ENCODE results near the gene HAT1. TPM values are rescaled to one million over a fixed set of nuclear protein-coding genes. Genes with fewer than 3 reads are reported as not detected.

HAT1 gene
- 10 to 100 TPM; 75.5 to 77.3 TPM for total RNA-seq

GRCh38 chr2:171922230-171923022 lies at the start of gene HAT1:
HAT1 (plus strand) TSS chr2:171922461; CDS start chr2:171922501, 40 bp downstream.
- peaks cover 28% of the 10 kb centered on the region for H3K36me3 Mint-ChIP-seq (ENCODE audit: low read depth)
- ChIA-PET POLR2A (interaction anchor here (0.6 to 2.7 kb wide), 6 partner anchors 9 to 102 kb away, joined by 3 to 23 read pairs (median 5); partner anchors contain the start of gene SLC25A12), CTCF (interaction anchor here (0.8 to 1.4 kb wide), 6 partner anchors 19 to 180 kb away, joined by 3 read pairs; no protein-coding TSS in a partner anchor)
- H3K4me1 Mint-ChIP-seq (ENCODE audit: low read depth): peaks cover 37% of the 10 kb centered on the region
- no peaks in the 10 kb centered on the region for H3K27me3 Mint-ChIP-seq (ENCODE audit: low read depth)
- no peaks in the 10 kb centered on the region for H3K9me3 Mint-ChIP-seq (ENCODE audit: insufficient read depth)
- peak within 1 kb of the TSS; percentile 91 for H3K4me3 Mint-ChIP-seq
- H3K27ac Mint-ChIP-seq: peak within 1 kb of the TSS; percentile 96
- DNase-seq: peak; percentile 98
- ATAC-seq: peak; percentile 91

GRCh38 chr2:171874517-171874916 lies 47.7 kb upstream of the HAT1 start:
- DNase-seq: no peak
- H3K4me1 Mint-ChIP-seq (ENCODE audit: low read depth): peaks cover 15% of the 10 kb centered on the region
- no peaks in the 10 kb centered on the region for H3K9me3 Mint-ChIP-seq (ENCODE audit: insufficient read depth)
- CTCF ChIA-PET: no interaction called here
- peaks cover 35% of the 10 kb centered on the region for H3K36me3 Mint-ChIP-seq (ENCODE audit: low read depth)
- no peak overlapping the region for H3K27ac Mint-ChIP-seq
- H3K27me3 Mint-ChIP-seq (ENCODE audit: low read depth): no peaks in the 10 kb centered on the region
- H3K4me3 Mint-ChIP-seq: no peak overlapping the region
- ATAC-seq: no peak
- POLR2A ChIA-PET: no interaction called here

GRCh38 chr2:171874963-171875362 lies 47.3 kb upstream of the HAT1 start:
- Mint-ChIP-seq H3K4me1 (ENCODE audit: low read depth) (peaks cover 15% of the 10 kb centered on the region), H3K27ac (no peak overlapping the region), H3K4me3 (no peak overlapping the region), H3K27me3 (ENCODE audit: low read depth) (no peaks in the 10 kb centered on the region), H3K9me3 (ENCODE audit: insufficient read depth) (no peaks in the 10 kb centered on the region), H3K36me3 (ENCODE audit: low read depth) (peaks cover 33% of the 10 kb centered on the region)
- ChIA-PET CTCF (no interaction called here), POLR2A (no interaction called here)
- no peak for DNase-seq
- no peak for ATAC-seq

GRCh38 chr2:171878481-171878993 lies 43.7 kb upstream of the HAT1 start:
- no peaks in the 10 kb centered on the region for H3K27me3 Mint-ChIP-seq (ENCODE audit: low read depth)
- no peak overlapping the region for H3K4me3 Mint-ChIP-seq
- no peak overlapping the region for H3K27ac Mint-ChIP-seq
- ATAC-seq: no peak
- H3K4me1 Mint-ChIP-seq (ENCODE audit: low read depth): peaks cover 24% of the 10 kb centered on the region
- DNase-seq: no peak
- POLR2A ChIA-PET: no interaction called here
- H3K36me3 Mint-ChIP-seq (ENCODE audit: low read depth): peaks cover 27% of the 10 kb centered on the region
- CTCF ChIA-PET: interaction anchor here (1.5 kb wide), 1 partner anchor 249 kb away, joined by 4 read pairs; no protein-coding TSS in a partner anchor
- no peaks in the 10 kb centered on the region for H3K9me3 Mint-ChIP-seq (ENCODE audit: insufficient read depth)

- ChIA-PET CTCF (interaction anchor here (1.5 kb wide), 1 partner anchor 248 kb away, joined by 4 read pairs; no protein-coding TSS in a partner anchor), POLR2A (no interaction called here)
- DNase-seq (no peak), ATAC-seq (no peak)
- no peaks in the 10 kb centered on the region for H3K9me3 Mint-ChIP-seq (ENCODE audit: insufficient read depth)
- peaks cover 25% of the 10 kb centered on the region for H3K36me3 Mint-ChIP-seq (ENCODE audit: low read depth)
- H3K27me3 Mint-ChIP-seq (ENCODE audit: low read depth): no peaks in the 10 kb centered on the region
- peaks cover 27% of the 10 kb centered on the region for H3K4me1 Mint-ChIP-seq (ENCODE audit: low read depth)
- H3K4me3 Mint-ChIP-seq: no peak overlapping the region
- no peak overlapping the region for H3K27ac Mint-ChIP-seq
Measured at GRCh38 chr2:171879865-171880264, 42.4 kb upstream of the HAT1 start.

- POLR2A ChIA-PET: interaction anchor here (1.0 kb wide), 1 partner anchor 42 kb away, joined by 4 read pairs; the partner anchor contains the start of gene HAT1
- no peaks in the 10 kb centered on the region for H3K9me3 Mint-ChIP-seq (ENCODE audit: insufficient read depth)
- DNase-seq (no peak), ATAC-seq (no peak)
- H3K27ac Mint-ChIP-seq: no peak overlapping the region
- H3K27me3 Mint-ChIP-seq (ENCODE audit: low read depth): no peaks in the 10 kb centered on the region
- CTCF ChIA-PET: no interaction called here
- H3K4me3 Mint-ChIP-seq: no peak overlapping the region
- H3K36me3 Mint-ChIP-seq (ENCODE audit: low read depth): peaks cover 21% of the 10 kb centered on the region
- peaks cover 23% of the 10 kb centered on the region for H3K4me1 Mint-ChIP-seq (ENCODE audit: low read depth)
Measured at GRCh38 chr2:171880774-171881173, 41.5 kb upstream of the HAT1 start.

- H3K4me3 Mint-ChIP-seq: no peak overlapping the region
- no peak for ATAC-seq
- no peak overlapping the region for H3K27ac Mint-ChIP-seq
Measured at GRCh38 chr2:171882089-171882769, 40.0 kb upstream of the HAT1 start.

DNA sequence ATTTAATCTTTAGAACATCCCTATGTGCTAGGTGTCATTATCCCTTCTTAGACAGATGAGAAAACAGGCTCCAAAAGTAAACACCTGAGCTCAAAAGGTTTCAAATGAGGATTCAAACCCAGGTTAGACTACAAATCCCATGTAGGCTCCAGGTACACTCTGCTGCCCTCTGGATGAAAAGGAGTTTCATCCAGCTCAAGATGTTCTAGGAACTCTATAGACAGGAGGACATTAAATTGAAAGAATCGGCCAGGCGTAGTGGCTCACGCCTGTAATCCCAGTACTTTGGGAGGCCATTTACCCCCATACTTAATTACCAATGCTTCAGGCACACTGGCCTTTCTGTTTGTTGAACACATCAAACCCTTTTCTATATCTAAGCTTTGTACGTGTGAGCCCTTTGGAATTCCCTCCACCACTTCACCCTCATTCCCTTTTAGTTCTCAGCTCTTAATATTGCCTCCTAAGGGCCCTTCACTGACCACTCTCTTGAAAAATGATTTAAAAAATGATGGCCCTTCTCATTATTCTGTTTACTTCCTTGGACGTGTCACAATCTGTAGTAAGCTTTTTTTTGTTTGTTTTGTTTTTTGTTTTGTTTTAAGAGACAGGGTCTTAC lies 38.9 kb upstream of the HAT1 start:
- H3K27ac Mint-ChIP-seq: no peak overlapping the region
- DNase-seq (no peak), ATAC-seq (no peak)
- ChIA-PET CTCF (interaction anchor here (1.5 kb wide), 1 partner anchor 10 kb away, joined by 4 read pairs; no protein-coding TSS in a partner anchor), POLR2A (interaction anchor here (0.6 kb wide), 1 partner anchor 14 kb away, joined by 3 read pairs; no protein-coding TSS in a partner anchor)
- peaks cover 26% of the 10 kb centered on the region for H3K36me3 Mint-ChIP-seq (ENCODE audit: low read depth)
- H3K27me3 Mint-ChIP-seq (ENCODE audit: low read depth): no peaks in the 10 kb centered on the region
- H3K9me3 Mint-ChIP-seq (ENCODE audit: insufficient read depth): no peaks in the 10 kb centered on the region
- no peak overlapping the region for H3K4me3 Mint-ChIP-seq
- peaks cover 17% of the 10 kb centered on the region for H3K4me1 Mint-ChIP-seq (ENCODE audit: low read depth)

More at GRCh38 chr2:171882089-171882769, 40.0 kb upstream of the HAT1 start:
- H3K27me3 Mint-ChIP-seq (ENCODE audit: low read depth): no peaks in the 10 kb centered on the region
- H3K36me3 Mint-ChIP-seq (ENCODE audit: low read depth): peaks cover 20% of the 10 kb centered on the region
- no peaks in the 10 kb centered on the region for H3K9me3 Mint-ChIP-seq (ENCODE audit: insufficient read depth)
- DNase-seq: no peak
- ChIA-PET POLR2A (interaction anchor here (1.0 kb wide), 1 partner anchor 40 kb away, joined by 4 read pairs; the partner anchor contains the start of gene HAT1), CTCF (interaction anchor here (1.5 kb wide), 1 partner anchor 11 kb away, joined by 4 read pairs; no protein-coding TSS in a partner anchor)
- peaks cover 18% of the 10 kb centered on the region for H3K4me1 Mint-ChIP-seq (ENCODE audit: low read depth)

- no peak for DNase-seq
- CTCF ChIA-PET: no interaction called here
- H3K27me3 Mint-ChIP-seq (ENCODE audit: low read depth): no peaks in the 10 kb centered on the region
- H3K4me1 Mint-ChIP-seq (ENCODE audit: low read depth): peaks cover 22% of the 10 kb centered on the region
- ATAC-seq: no peak
- no peak overlapping the region for H3K4me3 Mint-ChIP-seq
- no peaks in the 10 kb centered on the region for H3K9me3 Mint-ChIP-seq (ENCODE audit: insufficient read depth)
- POLR2A ChIA-PET: no interaction called here
- peaks cover 40% of the 10 kb centered on the region for H3K36me3 Mint-ChIP-seq (ENCODE audit: low read depth)
- H3K27ac Mint-ChIP-seq: no peak overlapping the region
Measured at GRCh38 chr2:171889333-171889732, 32.9 kb upstream of the HAT1 start.

DNA sequence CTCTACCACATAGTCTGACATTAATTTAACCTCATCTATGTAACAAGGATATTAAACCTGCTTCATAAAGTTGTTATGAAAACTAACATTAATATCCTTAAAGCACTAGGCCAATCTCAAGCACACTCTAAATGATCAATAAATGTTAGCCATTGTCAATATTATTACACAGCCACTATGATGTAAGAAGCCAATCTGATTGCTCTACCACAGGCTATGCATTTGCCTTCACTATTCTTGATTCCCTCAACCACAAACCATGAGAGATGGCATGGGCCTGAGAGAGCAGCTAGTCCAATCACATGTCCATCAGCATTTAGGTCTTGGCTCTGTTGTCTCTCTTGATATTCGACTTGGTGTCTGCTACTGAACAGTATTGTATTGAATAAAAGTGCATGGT lies 32.5 kb upstream of the HAT1 start:
- ATAC-seq: no peak
- H3K4me1 Mint-ChIP-seq (ENCODE audit: low read depth): peaks cover 26% of the 10 kb centered on the region

DNA sequence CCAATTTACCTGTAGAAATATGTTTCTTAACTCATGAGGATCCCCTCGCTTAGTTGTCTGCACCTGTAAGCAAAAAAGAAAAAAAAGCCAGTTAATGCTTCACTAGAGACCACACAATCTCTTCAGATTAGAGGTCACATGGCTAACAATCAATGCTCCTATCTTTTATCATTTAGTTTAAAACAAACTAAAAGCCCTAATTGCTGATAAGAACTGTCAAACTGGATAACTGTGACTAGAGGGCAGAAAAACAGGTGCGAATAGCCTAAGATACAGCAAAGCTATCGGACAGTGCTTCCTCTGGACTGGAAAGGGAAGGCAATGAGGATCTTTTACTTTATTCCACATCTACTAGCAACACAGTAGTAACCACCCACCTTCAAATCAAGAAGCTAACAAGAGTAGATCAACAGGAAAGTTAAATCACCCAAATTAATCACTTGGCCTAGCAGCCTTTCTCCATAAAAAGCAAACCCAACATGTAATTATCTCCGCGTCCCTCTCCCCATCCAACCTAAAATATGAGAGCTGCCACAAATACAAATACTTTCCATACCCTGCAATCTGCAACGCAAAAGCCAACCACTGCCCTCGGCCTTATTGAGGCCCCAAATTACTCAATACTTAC lies 29.0 kb upstream of the HAT1 start:
- Mint-ChIP-seq H3K4me3 (peak overlapping the region; percentile 96), H3K27me3 (ENCODE audit: low read depth) (no peaks in the 10 kb centered on the region)

More for the DNA sequence above, 32.5 kb upstream of the HAT1 start:
- POLR2A ChIA-PET: no interaction called here
- Mint-ChIP-seq H3K27ac (no peak overlapping the region), H3K4me3 (no peak overlapping the region), H3K36me3 (ENCODE audit: low read depth) (peaks cover 38% of the 10 kb centered on the region), H3K9me3 (ENCODE audit: insufficient read depth) (no peaks in the 10 kb centered on the region), H3K27me3 (ENCODE audit: low read depth) (no peaks in the 10 kb centered on the region)
- DNase-seq: no peak
- CTCF ChIA-PET: interaction anchor here (1.2 kb wide), 1 partner anchor 15 kb away, joined by 3 read pairs; no protein-coding TSS in a partner anchor

More for the DNA sequence above, 29.0 kb upstream of the HAT1 start:
- H3K9me3 Mint-ChIP-seq (ENCODE audit: insufficient read depth): no peaks in the 10 kb centered on the region
- CTCF ChIA-PET: interaction anchor here (0.6 to 1.3 kb wide), 6 partner anchors 10 to 964 kb away, joined by 3 to 4 read pairs (median 3); no protein-coding TSS in a partner anchor
- DNase-seq (no peak), ATAC-seq (no peak)
- peaks cover 31% of the 10 kb centered on the region for H3K36me3 Mint-ChIP-seq (ENCODE audit: low read depth)
- POLR2A ChIA-PET: interaction anchor here (0.6 to 3.5 kb wide), 5 partner anchors 7 to 730 kb away, joined by 3 to 23 read pairs (median 3); partner anchors contain the start of gene HAT1
- H3K4me1 Mint-ChIP-seq (ENCODE audit: low read depth): peaks cover 28% of the 10 kb centered on the region
- H3K27ac Mint-ChIP-seq: peak overlapping the region; percentile 87

Measured in activated CD8-positive, alpha-beta T cell treated with anti-CD3 and anti-CD28 coated beads, Interleukin-2, amount 10 ng/mL, durations not matched to agents 7 days and 5 days (primary cell).